WTC11 (cell line): Measurements from ENCODE around the gene C5orf47. TPM values are rescaled to one million over a fixed set of nuclear protein-coding genes. Genes with fewer than 3 reads are reported as not detected.

ENCODE experiments used
- ATAC-seq: fragments of 200-7000 bp; cut with Tn5 transposase; 2 replicates; pipeline ENCODE4 v1.10.0; 2021; ENCODE audit warnings: mild to moderate bottlenecking, moderate library complexity
- CTCF ChIA-PET: fragments of 300-600 bp; sonication (Branson Sonifier 250); formaldehyde crosslinking; loops from one replicate; lab custom pipeline; 2021; ENCODE audit warnings: antibody characterized with exemption; lab: Charles Lee
- POLR2A ChIA-PET: fragments of 350-600 bp; sonication (Branson Sonifier 250); formaldehyde crosslinking; loops from one replicate; lab custom pipeline; 2021; ENCODE audit warnings: antibody characterized with exemption; lab: Charles Lee
- DNase-seq: peaks from one replicate; pipeline ENCODE4 v3.0.0; 2021; ENCODE audit warnings: low spot score
- H3K27ac Mint-ChIP-seq: 2 replicates; pipeline ENCODE4 v1.8.0; 2021; ENCODE audit warnings: mixed read lengths
- H3K27me3 Mint-ChIP-seq: 2 replicates; pipeline ENCODE4 v1.8.0; 2021; ENCODE audit warnings: low read depth, mild to moderate bottlenecking, moderate library complexity, mixed read lengths
- H3K36me3 Mint-ChIP-seq: 2 replicates; pipeline ENCODE4 v1.8.0; 2021; ENCODE audit warnings: mixed read lengths
- H3K4me1 Mint-ChIP-seq: 2 replicates; pipeline ENCODE4 v1.8.0; 2022; ENCODE audit warnings: mixed read lengths
- H3K4me3 Mint-ChIP-seq: 2 replicates; pipeline ENCODE4 v1.8.0; 2021; ENCODE audit warnings: mild to moderate bottlenecking, moderate library complexity, mixed read lengths
- H3K9me3 Mint-ChIP-seq: 2 replicates; pipeline ENCODE4 v1.8.0; 2021; ENCODE audit warnings: mixed read lengths
- ATF2 ChIP-seq: sonication (generic); formaldehyde crosslinking; IDR thresholded peaks from 2 replicates; pipeline ENCODE4 v1.8.1; 2022; ENCODE audit warnings: low read depth, missing genetic modification reagents, borderline replicate concordance
- CREB1 ChIP-seq: sonication (generic); formaldehyde crosslinking; IDR thresholded peaks from 2 replicates; pipeline ENCODE4 v1.8.0; 2023; ENCODE audit warnings: mild to moderate bottlenecking, missing genetic modification reagents
- CTCF ChIP-seq: fragments of 200-600 bp; IDR thresholded peaks from 2 replicates; pipeline ENCODE4 v1.8.0; 2022; ENCODE audit warnings: antibody characterized with exemption
- FOXK1 ChIP-seq: sonication (generic); formaldehyde crosslinking; IDR thresholded peaks from 2 replicates; pipeline ENCODE4 v1.8.0; 2022; ENCODE audit warnings: mild to moderate bottlenecking, moderate library complexity, missing genetic modification reagents
- GTF2I ChIP-seq: fragments of 250-450 bp; sonication (Bioruptor Pico); conservative IDR thresholded peaks from 2 replicates; pipeline ENCODE4 v1.4.0; 2021; ENCODE audit warnings: mild to moderate bottlenecking
- MAX ChIP-seq: sonication (generic); formaldehyde crosslinking; IDR thresholded peaks from 2 replicates; pipeline ENCODE4 v1.8.0; 2022; ENCODE audit warnings: mild to moderate bottlenecking, missing genetic modification reagents
- NR3C1 ChIP-seq: sonication (generic); formaldehyde crosslinking; conservative IDR thresholded peaks from 2 replicates; pipeline ENCODE4 v1.8.1; 2023; ENCODE audit warnings: low read depth, mild to moderate bottlenecking, missing genetic modification reagents
- ZNF317 ChIP-seq: sonication (generic); formaldehyde crosslinking; IDR thresholded peaks from 2 replicates; pipeline ENCODE4 v1.8.1; 2023; ENCODE audit warnings: low read depth, mild to moderate bottlenecking, moderate library complexity, missing genetic modification reagents, borderline replicate concordance
- ZNF425 ChIP-seq: fragments of 250-450 bp; sonication (Bioruptor Pico); conservative IDR thresholded peaks from 2 replicates; pipeline ENCODE4 v1.9.0; 2021; ENCODE audit warnings: mild to moderate bottlenecking
- ZNF532 ChIP-seq: fragments of 250-450 bp; sonication (Bioruptor Pico); IDR thresholded peaks from 2 replicates; pipeline ENCODE4 v1.9.0; 2021; ENCODE audit warnings: mild to moderate bottlenecking, borderline replicate concordance
- total RNA-seq: library from RNA; stranded (reverse); gene quantifications from 3 replicates; pipeline ENCODE4 v1.2.3, GENCODE V29; 2021

The C5orf47 gene
- total RNA-seq, 1 experiment from 2014 or later: 0.09 TPM

GRCh38 chr5:173970878-173971650 is 17.9 kb upstream of the C5orf47 start:
- peaks cover 7% of the 10 kb centered on the region for H3K9me3 Mint-ChIP-seq
- ChIA-PET CTCF (interaction anchor here (0.6 to 4.7 kb wide), 16 partner anchors 9 to 355 kb away, joined by 3 to 31 read pairs (median 4); partner anchors contain the start of gene BOD1), POLR2A (no interaction called here)
- peaks cover 7% of the 10 kb centered on the region; the same call in 1 of the 2 replicates for H3K27me3 Mint-ChIP-seq
- peaks cover 60% of the 10 kb centered on the region for H3K4me1 Mint-ChIP-seq
- no peak for ATAC-seq
- H3K36me3 Mint-ChIP-seq: no peaks in the 10 kb centered on the region; the same call in 1 of the 2 replicates
- DNase-seq: no peak
- no peak overlapping the region for H3K27ac Mint-ChIP-seq
- TF ChIP-seq ZNF532 (no peak), GTF2I (CRISPR knock-in tag) (peak; percentile 72)
- TF ChIP-seq, all 79 proteins: peak for 1
- H3K4me3 Mint-ChIP-seq: no peak overlapping the region

- ATAC-seq (no peak), DNase-seq (no peak)
- no peaks in the 10 kb centered on the region; the same call in 1 of the 2 replicates for H3K36me3 Mint-ChIP-seq
- H3K4me3 Mint-ChIP-seq: no peak overlapping the region
- H3K27ac Mint-ChIP-seq: peak overlapping the region; percentile 13; the same call in 1 of the 2 replicates
- H3K27me3 Mint-ChIP-seq: peaks cover 7% of the 10 kb centered on the region; the same call in 1 of the 2 replicates
- TF ChIP-seq ZNF317 (CRISPR knock-in tag): no peak
- no peak for TF ChIP-seq ZNF425
- TF ChIP-seq ZNF532: no peak
- TF ChIP-seq MAX (CRISPR knock-in tag): no peak
- TF ChIP-seq FOXK1 (CRISPR knock-in tag): no peak
- TF ChIP-seq CTCF: no peak
- TF ChIP-seq ATF2 (CRISPR knock-in tag): no peak
- TF ChIP-seq CREB1: no peak
- no peak for TF ChIP-seq NR3C1
- ChIA-PET CTCF (interaction anchor here (1.0 to 4.7 kb wide), 17 partner anchors 9 to 356 kb away, joined by 3 to 31 read pairs (median 8); partner anchors contain the start of gene BOD1), POLR2A (interaction anchor here (1.6 kb wide), 2 partner anchors 9 to 356 kb away, joined by 5 to 6 read pairs; no protein-coding TSS in a partner anchor)
- H3K9me3 Mint-ChIP-seq: peaks cover 12% of the 10 kb centered on the region
- H3K4me1 Mint-ChIP-seq: peaks cover 60% of the 10 kb centered on the region
Measured at GRCh38 chr5:173971681-173972345, 17.2 kb upstream of the C5orf47 start.
